ENCODE results near the gene HDAC10.

Gene HDAC10

GRCh38 chr22:50269970-50270665, 19.1 kb upstream of the HDAC10 start, which contains the start of gene MAPK11:
MAPK11 (minus strand) TSS chr22:50270380; CDS start chr22:50270292, 88 bp downstream.
- DNase-seq: no peak

- no peak for DNase-seq
Observed at GRCh38 chr22:50269573-50269969, 18.5 kb upstream of the HDAC10 start.

DNA sequence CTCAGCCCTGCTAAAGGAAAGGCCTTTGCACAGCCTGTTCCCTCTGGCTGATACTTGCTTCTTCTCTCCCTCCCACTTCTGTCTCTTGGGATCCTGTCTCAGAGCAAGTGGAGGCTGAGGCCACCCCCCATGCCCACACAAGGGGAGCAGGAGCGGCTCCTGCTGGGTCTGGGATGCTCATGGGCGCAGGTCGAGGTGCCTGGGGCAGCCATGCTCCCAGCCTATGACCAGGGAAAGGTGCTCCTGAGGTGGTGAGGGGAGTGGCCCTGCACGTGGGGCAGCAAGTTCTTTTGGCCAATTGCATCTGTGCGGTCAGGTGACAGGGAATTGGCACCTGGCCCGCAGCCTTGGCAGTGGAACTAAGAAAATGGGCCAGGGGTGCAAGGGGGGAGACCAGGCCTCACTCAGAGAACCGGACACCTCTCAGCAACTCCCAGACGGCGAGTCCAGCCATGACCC, 17.6 kb upstream of the HDAC10 start:
- DNase-seq: no peak

DNA sequence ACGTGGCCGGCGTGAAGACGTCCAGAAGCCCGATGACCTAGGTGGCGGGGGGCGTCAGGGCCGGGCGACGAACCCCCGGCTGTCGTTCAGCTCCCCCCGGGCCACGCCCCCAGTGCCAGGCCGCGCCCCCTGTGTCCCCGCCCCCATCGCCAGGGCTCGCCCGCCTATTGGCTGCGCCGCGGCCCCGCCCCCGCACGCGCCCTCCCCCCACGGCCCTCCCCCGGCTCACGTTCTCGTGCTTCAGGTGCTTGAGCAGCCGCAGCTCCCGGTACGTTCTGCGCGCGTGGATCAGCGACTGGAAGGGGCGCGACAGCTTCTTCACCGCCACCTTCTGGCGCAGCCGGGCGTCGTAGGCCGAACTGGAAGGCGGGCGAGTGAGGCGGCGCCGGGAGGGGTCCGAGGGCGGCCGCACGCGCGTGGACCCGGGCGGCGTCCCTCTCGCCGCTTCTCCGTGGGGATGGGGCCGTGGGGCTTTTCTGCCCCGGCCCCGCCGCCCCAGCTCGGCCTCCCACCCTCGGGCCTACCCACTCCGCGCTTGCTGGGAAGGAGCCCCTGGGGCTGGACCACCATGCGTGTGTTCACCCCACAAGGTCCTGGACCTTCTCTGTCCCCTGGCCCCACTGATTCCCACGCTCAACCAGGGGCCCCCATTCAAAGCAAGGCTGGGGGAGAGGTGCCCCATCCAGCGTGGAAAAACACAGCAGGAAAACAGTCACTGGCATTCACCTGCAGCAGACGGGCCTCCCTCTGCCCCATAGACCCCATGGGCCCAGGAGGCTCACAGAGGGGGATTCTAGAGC, 16.7 kb upstream of the HDAC10 start:
- DNase-seq: no peak

GRCh38 chr22:50266994-50267393, 15.9 kb upstream of the HDAC10 start:
- no peak for DNase-seq

GRCh38 chr22:50264946-50265669, 14.0 kb upstream of the HDAC10 start:
- no peak for DNase-seq

- no peak for DNase-seq
Observed at GRCh38 chr22:50264104-50264745, 13.2 kb upstream of the HDAC10 start.

DNA sequence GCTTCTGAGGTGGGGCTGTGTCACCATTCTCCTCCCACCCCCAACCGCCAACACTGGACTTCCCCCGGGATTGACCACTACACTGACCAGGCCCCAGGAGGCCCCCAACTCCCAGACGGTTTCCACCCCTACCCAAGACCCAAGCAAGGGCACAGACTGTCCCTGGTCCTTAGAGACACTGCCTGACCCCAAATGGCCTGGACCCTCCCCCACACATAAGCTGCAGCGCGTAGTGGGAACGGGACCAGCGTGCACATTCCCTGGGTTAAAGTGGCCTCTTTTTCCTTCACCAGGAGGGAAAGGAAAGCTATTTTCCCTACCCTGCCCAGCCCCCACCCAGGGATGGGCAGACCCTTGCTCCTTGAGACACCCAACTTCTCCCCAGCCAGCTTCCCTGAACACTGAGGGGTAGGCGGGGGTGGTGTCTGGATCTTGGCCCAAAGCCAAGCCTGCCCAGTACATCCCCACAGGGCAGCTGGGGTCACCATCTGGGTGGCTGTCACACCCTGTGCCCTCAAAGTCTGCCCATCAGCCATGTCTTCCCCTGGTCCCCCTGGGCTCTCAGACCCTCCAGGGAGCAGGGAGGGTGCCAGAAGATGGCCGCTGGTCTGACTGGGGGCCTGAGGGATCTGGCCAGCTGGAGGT, 12.0 kb upstream of the HDAC10 start:
- no peak for DNase-seq

- DNase-seq: no peak
Observed at GRCh38 chr22:50262460-50262911, 11.4 kb upstream of the HDAC10 start.

DNA sequence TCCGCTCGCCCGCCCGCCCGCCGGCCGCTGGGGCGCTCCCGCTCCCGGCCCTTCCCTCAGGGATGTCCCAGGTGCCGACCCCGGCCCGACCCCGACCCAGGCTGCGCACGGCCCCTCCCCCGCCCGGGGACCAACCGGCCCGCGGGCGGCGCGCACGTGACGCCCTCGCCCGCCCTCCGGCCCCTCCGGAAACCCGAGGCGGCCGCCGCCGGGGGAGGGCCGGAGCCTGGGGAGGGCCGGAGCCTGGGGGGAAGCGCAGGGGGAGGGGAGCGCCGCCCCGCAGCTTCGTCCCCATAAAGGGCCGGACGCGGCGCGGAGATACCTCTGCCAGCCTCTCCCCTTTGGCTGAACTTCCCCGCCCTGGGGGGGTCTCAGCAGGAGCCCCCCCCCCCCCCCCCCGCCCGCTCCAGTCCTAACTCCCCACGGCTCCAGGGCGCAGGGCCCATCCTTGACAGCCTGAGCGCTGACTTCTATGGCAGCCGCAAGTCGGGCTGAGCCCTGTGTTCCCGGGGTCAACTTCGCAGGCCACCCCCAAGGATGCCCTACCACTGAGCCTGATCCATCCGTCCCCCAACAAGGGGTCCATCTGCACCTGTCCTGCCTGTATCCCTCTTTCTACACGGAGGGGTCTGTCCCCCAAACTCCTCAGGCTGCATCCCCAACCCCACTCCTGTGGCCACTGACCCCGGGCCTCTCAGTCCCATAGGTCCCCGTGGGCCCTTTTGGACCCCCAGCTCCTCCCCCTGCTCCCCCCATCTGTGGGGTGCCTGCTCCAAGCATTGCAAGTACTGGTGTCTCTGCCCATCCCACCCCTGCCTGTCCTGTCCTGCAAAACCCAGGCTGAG, 10.8 kb upstream of the HDAC10 start, which contains the start of gene MAPK12:
MAPK12 (minus strand) TSS at position 69 of the 845 bp plus-strand sequence. CDS start 174 bp downstream, outside the sequence.
- no peak for DNase-seq

- no peak for DNase-seq
Observed at GRCh38 chr22:50260801-50261614, 9.9 kb upstream of the HDAC10 start.

DNA sequence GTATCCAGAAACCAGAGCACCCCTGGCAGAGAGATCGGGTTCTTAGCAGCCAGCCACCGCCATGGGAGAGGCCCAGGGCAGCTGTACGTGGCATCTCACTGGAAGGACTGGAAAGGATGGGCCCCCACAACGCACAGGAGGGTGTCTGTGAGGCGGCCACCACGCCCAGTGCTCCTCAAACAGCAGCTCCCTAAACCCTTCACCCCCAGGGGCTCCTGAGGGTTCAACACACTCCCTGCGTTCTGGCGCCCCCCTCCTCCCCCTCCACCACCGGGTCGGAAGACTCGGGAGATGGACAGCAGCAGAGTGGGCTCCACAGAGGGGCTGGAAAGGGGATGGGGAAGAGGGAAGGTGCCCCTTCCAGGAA, 9.4 kb upstream of the HDAC10 start:
- no peak for DNase-seq

DNA sequence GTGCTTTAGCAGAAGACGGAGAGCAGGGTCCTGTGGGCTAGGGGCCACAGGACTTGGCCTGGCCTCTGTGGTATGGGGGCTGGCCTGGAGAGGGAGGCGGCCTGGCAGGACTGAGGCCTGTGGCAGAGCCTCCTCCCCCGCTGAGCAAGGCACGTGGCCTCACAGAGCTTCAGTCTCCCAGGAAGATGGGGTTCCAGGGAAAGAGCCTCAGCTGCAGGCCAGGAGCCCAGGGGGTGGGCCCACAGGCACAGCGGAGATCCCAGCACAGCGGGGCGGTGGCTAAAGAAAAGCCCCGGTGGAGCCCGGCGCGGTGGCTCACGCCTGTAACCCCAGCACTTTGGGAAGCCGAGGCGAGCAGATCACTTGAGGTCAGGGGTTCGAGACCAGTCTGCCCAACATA, 8.2 kb upstream of the HDAC10 start:
- no peak for DNase-seq

GRCh38 chr22:50258361-50259292, 7.6 kb upstream of the HDAC10 start:
- no peak for DNase-seq

GRCh38 chr22:50257451-50258360, 6.6 kb upstream of the HDAC10 start:
- DNase-seq: no peak

DNA sequence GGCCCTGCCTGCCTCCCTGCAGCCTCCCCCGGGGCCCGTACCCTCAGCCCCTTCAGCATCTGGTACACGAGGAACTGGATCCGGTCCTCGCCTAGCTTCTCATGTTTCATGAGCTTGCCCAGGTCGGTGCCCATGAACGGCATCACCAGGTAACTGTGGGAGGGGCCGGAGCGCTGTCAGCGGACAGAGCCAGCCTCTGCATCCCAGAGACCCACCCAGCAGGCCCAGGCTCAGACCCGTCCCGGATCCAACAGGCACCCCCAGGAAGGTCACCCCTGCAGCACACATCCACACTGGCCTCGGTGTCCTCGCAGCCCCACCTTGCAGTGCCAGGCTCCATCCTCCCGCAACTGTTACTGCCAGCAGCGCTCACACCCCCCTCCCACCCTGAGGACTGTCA, 6.0 kb upstream of the HDAC10 start:
- no peak for DNase-seq

DNA sequence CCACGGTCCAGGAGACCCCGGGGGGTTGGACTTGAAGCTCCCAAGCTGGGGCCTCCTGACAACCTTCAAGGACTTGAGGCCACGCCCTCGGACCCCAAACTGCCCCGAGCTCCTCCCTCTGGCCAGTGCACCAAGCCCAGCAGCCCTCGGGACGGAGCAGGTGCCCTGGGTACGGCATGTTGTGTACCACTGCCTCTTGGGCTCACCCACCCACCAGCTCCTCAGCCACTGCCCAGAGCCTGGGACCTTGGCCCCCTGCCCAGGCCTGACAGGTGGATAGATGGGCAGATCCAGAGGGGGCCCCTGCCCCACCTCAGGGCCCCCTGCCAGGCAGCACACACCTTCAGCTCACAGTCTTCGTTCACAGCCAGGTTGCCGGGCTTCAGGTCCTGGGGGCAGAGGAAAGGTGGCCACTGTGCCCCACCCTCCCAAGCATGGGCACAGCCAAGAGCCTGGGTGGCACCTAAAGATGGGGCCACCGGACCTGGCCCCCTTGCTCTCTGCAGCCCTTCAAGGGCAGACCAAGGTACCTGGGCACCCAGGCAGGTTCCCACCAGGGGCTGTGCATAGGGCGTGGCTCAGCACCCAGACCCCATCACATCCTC, 5.3 kb upstream of the HDAC10 start:
- no peak for DNase-seq

GRCh38 chr22:50255607-50256006, 4.5 kb upstream of the HDAC10 start:
- DNase-seq: no peak

All from NCI-H1092 (cell line).